CD4-positive, alpha-beta T cell treated with Interleukin-15 for 4 hours (primary cell): ENCODE measurements around the gene GRB10.
A peak's percentile ranks its signal among the peaks of the same experiment; 100 is the strongest.

Source experiments
- DNase-seq: peaks from one replicate; pipeline ENCODE4 v3.0.0-alpha.2; 2020; ENCODE audit warnings: low spot score

Gene GRB10

DNA sequence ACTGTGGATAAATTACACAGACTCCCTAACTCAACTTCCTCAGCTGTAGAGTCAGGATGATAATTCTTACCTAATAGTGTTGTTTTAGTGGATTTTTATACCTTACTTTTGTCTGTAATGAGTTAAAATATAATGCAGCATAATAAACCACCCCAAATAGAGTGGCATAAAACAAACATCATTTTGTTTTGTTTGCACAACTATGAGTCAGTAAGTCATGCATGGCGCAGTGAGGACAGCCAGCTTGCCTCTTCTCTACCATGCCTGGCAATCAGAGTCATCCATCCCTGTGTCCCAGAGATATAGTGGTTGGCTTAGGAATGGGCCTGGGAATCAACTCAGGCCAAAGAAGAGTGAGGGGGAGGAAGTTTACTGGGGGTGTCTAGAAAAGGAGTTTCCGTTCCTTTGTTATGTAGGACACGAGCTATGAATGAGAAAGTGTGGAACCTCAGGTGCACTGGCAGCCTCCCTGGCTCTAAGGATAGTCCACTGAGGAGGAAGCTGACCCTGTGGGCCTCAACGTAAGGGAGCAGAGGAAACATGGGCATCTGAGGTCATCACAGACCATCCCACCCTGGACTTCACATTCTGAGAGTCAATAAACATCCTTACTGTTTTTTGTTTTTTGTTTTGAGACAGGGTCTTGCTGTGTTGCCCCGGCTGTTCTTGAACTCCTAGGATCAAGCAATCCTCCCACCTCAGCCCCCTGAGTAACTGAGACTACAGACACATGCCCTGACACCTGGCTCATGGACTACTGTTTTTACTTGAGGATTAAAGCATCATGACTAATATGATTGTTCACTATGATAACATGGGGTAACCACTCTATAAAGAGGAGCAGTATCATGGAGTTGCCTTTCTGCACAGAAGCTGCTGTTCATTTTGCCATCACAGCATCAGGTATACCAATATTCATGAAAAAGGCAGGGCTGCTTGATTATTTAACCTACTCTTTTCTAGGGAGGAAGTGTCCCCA is 21.0 kb upstream of the GRB10 start:
- no peak for DNase-seq

DNA sequence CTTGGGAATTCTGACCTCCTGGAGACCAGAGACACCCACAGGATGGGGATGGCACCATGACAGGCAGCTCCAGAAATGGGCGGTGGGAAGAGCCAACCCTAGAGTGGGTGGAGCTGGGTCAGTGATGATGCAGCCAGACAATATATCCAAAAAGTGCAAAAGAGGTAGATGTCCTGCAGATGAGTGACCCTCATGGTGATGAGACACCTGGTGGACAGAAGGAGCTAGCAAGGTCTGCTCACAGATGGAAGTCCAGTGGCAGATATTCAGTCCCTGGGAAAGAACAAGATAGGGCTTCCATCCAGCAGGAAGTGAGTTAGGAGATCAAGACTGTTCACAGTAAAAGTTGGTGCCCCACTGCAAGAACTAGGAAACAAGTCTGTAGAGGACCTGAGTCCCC is 19.2 kb upstream of the GRB10 start:
- no peak for DNase-seq

DNA sequence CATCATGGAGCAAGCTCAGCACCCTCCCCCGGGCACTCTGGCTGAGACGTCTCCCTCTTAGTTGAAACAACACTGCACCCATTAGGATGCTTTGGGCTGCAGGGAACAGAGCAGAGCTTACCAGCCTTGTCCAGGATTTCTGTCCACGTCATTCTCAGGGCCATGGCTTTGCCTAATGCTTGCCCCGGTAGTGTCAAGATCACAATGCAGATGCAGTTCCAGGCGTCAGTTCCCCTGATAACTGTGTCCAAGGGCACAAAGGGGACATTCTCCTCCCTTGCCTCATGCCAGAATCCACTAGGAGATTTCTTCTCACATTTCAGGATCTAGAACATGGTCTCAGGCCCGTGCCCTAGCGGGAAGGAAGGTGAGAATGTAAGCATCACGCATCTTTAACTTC is 17.2 kb upstream of the GRB10 start:
- DNase-seq = no peak

DNA sequence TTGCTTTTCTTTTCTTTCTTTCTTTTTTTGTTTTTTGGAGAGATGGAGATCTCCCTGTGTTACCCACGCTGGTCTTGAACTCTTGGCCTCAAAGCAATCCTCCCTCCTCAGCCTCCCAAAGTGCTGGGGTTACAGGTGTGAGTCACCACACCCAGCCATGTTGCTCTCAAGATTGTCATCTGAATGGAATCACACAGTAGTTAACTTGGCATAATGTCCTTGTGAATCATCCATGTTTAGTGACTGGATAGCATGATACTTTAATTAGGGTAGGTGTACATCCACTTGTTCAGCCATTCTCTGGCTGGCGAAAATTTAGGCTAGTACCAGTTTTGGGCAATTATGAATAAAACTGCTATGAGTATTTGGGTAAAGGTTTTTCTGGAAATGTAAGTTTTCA is 15.4 kb upstream of the GRB10 start:
- no peak for DNase-seq

DNA sequence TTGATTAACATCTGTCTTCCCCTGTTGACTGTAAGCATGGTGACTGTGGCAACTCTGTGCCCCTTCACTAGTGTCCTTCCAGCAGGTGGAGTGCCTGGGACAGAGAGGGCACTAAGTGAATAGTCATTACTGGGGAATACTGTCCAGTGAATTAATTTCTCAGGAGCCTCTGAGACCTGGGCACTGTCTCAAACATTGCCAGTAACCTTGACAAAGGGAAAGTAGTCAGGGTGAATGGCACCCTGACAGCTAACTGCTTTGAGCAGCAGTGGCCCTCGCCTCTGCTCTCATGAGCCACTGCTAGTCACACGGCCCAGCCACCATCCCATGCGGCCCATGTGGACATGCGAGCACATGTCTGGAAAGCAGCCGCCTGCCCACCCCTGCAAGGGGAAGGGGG is 13.1 kb upstream of the GRB10 start:
- no peak for DNase-seq

DNA sequence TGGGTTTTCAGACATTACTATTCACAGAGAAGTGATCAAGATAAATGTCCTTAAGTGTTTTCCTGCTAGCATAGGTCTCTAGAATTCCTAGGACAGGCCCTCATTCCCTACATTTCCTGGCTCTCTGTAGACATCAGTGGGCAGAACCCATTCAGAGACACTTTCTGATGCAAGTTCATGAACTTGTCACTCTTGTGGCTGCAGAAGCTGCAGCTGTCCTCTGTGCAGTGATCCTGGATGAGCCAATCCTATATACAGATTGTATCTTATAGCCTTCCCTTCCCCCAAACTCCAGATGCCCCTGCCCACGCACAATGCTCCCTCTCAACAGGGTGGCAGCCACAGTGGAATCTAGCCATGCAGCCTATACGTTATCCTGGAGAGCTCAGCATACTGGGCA is 12.6 kb upstream of the GRB10 start:
- no peak for DNase-seq

DNA sequence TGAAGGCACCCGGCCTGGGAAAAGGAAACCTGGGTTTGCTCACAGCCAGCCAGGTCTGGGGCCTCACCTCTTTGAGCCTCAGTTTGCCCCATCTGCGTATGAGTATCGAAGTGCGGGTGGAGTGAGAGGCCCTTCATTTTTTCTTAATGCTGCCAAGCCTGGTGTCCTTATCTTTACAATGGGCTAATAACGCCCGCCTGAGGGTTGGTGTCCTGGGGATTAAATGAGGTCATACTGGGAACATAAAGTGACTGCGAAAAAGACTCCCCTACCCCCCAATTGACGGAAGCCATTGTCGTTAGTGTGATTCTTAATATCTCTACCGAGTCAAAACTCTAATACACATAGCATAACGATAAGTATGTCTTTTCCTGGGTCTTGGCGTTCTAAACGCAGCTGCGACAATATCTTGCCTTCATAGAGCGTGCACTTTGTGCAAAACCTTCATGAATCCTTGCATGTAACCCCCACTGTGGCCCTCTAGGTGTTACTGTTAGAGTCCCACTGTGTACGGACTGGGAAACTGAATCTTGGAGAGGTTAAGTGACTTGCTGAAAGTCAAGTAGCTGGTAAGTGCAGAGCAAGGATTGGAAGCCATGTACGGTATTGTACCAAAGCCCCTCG is 11.4 kb upstream of the GRB10 start:
- no peak for DNase-seq

DNA sequence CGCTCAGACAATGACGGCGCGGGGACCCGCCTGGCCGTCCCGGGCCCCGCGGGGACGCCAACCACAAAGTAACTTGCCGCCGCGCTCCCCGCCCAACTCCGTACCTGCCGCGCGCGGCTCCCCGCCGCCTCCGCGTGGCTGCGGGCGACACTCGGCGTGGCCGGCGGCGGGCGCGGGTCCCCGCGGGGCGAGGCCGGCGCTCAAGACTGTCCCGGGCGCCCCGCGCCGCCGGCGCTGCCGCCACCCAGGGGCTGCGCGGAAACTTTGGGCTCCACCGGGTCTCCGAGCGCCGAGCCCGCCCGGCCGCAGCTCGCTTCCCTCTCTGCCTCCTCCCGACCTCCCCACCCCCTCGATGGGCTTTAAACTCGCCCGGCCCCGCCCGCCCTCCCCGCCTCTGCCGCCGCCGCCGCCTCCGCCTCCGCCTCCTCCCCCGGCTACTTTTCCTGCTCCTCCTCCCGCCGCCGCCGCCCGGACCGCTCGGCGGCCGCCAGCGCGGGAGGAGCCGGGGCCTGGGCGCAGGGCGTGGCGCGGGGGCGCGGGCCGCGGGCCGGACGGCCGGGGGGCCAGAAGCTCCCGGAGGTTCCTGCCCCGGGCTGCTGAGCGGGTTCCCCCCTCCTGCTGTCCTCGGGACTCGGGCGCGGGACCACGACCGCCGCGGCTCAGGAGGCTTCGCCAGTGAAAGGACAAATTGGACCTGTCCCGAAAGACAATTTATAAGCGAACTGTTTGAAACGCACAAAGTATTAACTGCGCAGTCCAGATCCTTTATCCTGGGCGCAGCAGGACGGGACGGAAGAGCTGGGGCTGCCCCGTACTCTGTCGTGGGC is 10.6 kb upstream of the GRB10 start:
- DNase-seq = peak; percentile 12

DNA sequence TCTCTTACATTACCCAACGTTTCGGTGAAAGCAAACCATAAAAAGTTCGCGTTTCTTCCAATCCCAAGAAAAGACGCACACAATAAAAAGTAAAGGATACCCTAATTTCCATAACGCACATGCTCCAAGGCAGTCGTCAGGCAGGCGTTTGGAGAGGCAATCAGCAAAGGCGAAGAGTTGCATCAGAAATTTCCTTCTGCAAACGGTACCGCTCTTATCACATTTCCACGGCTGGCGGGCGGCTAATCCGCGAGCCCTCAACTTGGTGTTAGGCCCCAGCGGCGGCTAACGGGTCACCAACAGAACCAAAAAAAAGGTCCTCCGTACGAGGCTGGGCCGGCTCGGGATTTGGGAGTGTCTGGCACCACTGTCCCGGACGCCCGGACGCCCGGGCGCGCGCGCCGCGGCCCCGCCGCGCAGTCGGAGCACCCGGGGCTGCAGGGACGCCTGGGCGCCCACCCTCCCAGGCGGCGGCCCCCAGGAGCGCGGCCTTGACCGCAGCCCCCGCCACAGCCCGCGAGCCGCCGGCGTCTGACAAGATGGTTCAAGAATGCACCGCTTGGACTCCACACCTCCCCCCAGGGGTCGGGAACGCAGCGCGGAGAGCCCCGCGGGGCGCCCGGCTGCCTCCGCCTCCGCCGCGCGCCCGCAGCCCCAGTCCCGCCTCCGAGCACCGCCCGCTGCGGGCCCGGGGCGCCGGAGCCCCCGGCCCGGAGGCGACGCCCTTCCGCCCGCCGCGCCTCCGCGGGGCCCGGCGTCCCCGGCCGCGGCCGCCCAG is 9.8 kb upstream of the GRB10 start:
- DNase-seq = no peak

DNA sequence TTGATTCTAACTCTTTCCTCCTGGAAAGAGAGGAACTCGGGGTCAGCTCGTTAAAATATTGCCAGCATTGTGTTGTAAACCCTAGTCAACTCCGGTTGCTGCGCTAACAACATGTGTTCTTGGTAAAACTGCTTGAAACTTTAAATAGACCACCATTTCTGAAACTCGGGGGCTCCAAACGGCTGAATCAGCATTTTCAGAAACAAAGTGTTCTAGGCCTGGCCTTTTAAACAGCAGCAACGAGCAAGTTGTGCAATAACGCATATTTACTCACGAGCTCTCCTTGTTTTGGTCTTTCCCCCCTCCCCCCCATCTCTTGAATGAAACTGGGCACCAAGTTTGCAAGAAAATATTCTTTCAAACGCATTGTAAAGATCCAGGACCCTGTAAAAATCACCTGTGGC is 9.2 kb upstream of the GRB10 start:
- no peak for DNase-seq

DNA sequence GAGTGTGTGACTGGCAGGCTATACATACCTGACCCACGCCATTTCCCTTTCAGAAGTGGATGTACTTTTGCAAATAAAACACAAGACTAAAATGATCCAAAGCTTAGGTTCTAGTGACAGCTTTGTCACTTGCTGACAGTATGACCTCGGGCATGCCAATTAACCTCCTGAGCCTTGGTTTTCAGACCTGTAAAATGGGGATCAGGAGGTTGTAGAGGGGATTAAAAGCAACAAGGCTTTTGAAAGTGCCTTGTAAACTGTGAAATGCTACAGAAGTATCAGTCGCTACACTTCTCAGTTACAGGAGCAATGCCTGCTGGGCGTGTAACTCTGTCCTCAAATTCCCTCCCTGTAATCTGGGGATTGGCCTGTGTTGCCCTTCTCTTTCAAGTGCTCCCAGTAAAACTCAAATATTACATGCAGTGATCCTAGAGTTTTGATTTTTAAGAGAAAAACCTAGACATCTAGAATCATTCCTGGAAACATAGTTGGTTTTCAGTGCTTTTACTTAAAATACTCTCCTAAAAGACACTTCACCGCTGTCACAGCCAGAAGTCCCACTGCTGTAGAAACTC is 8.8 kb upstream of the GRB10 start:
- DNase-seq = no peak

DNA sequence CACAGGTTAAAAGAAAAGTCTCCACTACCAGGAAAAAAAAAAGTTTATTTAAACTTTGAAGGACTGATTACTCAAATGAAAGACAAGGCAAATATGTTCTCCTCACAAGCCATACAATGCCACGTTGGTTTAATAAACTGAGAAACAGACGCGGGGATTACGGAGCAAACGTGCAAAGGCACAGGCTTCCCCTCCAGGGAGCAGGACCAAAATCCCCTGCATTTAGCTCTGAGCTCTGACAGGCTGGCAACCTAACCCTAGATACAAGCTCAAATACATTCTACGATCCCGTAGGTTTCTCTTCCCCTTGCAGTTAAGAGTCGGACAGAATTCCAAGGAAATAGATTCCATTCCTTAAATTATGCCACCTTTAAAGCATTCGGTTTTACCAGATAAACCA is 7.7 kb upstream of the GRB10 start:
- no peak for DNase-seq

DNA sequence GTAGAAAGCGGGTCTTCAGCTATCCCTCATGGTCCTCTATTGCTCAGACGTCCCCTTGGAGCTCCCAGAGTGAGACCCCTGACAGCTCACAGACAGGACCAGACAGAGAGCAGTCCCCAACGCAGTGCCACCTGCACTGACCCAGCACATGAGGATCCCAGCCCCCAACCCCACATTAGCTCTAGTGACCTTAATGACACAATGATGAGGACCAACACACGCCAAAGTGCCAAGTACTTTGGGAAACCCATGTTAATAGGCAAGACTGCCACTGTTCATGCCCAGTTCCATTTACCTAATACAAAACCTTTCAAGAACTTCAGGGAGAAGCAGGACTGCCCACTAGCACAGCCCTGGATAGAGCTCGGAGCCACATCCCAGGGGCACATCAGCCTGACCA is 5.7 kb upstream of the GRB10 start:
- DNase-seq = no peak

DNA sequence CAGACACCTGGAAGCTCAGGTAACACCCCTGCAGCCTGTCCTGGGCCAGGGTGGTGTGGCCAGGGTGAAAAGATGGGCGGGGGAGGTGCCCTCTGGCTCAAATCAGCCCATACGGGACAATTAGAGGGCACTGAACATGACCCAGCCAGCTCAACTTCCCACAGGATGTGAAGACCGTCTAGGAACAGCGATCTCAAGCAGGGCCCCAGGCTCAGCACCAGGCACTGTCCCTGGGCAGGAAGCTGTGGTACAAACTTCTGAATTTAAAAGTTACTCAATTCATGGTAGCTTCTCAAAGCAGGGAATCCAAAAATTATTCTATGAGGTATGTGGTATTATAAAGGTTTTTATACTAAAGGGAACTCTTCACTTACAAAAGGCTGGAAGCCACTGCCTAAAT is 5.1 kb upstream of the GRB10 start:
- DNase-seq = no peak

DNA sequence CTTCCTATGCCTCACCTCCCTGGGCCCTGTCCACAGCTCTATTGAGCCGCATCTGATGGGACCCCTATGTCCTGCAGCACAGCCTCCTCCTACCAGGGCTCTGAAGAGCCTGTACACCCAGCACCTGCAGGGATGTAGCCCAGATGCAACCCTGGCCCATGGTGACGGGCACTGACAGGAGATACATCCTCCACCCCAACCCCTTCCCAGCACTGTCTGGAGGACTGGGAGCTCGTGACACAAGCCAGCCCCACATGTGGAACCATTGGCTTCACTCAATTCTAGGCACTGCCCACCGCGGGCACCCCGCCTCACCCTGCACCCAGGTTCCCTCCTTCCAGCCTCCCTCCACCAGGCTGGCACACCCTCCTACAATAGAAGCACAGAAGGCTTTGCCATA is 2.6 kb upstream of the GRB10 start:
- no peak for DNase-seq

DNA sequence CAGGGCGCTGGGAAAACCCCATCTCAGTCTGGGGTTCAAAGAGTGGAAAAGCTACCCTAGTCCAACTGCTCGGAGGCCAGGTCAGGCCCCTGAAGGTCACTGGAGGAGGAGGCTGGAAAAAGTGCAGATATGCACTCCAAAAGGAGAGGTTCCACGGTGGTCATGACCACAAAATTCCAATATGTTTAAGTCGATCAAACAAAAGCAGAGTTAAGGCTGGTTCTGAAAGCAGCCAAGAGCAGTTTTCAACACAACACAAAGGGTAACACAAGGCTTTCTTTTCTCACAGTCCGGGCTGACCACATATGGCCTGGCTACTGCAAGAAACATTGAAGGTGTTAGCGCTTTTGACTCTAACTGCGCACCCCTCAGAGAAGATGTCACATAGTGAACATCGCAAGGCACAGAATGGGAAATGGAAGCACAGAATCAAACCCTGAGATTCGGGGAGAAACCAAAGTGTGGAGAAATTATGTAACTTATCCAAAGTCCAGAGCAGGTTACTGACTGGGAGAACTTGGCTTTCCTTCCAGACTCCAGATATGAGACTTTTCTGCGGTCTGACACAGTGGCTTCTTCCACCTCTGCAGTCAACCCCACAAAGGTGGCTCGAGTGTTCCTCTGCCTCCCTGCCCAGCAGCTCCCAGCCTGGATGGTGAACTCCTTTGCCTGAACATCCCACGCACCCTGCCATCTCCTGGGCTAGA is 1.3 kb upstream of the GRB10 start:
- DNase-seq = no peak

DNA sequence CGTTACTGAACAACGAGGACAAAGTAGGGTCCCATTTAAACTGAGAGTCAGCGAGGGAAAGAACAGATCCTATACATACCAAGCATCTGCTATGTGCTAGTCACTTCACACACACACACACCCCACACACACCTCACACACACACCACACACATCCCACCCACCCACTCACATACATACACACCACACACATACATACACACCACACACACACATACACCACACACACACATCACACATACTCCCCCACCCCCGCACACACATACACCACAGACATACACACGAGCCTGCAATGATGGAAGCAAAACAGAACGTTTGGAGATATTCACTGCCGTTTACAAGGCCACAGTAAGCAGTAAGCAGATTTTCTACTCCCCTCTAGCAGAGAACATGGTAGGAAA is 607 bp upstream of the GRB10 start:
- no peak for DNase-seq

DNA sequence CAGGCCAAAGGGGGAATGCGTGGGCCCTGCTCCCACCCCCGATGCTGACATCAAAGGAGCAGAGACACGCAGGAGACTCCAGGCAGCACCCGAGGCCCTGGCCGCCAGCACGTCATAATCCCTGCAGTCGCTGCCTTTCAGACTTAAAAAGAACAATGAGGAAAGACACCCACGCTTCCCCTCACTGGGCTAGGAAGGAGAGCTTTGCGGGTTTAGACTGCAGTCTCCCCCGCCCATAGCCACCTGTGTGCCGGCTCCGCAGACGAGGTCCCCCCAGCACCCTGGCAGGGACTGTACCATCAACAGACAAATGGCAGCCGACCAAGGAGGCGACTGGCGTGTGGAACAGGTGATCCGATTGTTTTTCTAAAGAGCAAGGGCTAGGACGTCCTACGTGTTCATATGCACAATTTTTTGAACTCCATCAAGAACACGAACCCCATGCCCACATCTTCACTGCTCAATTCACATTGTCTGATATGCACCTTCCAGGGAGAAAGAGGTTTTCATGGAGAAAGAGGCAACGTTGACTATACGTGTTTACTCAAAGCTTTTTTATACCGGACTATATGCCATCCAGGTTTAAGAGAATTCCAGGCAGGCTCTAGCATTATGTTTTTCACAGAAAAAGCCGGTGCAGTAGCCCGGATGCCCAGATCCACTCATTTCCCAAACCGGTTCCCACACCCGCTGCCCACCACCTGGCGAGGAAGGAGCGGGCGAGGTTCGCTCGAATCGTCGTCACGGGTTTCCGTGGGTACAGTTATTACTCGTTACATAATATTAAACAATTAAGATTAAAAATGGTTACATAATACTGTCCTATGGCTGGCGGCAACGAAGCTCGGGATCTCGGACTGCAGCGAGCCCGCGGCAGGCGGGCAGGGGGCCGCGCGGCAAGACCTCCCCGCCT is 1.1 kb downstream of the GRB10 start:
- DNase-seq = no peak

DNA sequence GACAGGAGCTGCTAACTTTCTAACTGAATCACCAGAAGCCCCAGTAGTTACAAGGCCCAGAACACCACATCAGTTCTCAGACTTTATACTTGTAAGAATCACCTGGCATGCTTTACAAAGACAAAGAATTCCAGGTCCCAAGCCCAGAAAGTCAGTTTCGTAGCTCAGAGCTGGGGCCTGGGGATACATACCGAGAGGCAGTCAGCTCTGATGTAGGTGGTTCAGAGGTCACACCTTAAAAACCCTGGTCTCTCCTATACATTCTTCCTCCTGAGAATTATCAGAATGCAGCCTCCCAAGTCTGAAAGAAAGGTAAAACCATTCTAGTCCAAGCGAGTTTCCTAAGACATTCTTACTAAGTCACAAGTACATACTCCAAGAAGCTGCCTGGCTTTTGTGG is 2.3 kb downstream of the GRB10 start:
- DNase-seq = no peak

DNA sequence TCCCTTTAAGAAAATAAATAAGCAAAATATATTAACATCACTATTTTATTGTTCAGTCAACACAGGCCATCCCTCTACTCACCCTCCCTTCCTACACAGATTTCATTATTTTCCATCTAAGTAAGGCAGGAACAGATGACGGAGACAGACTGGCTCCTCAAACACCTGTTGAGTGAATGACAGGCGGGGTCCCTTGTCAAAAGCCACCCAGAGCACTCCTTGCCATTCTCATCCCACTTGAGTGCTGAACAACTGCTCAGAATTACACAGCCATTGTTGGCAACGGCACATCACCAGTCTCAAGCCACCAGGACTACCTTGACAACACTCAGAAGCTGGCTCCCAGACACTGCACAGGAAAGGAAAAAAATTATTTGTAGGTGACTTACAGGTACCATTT is 3.3 kb downstream of the GRB10 start:
- DNase-seq = no peak
